ELF-1 (cell line): Measurements from ENCODE around the gene OS9.
"Not testable (repeated sequence)": the region's sequence is repeated elsewhere in the genome, so short reads cannot be mapped to it uniquely, and the experiment has no call there.

ENCODE experiments used
- DNase-seq: peaks from one replicate; pipeline ENCODE4 v3.0.0-alpha.2; 2016; ENCODE audit warnings: low read depth, low spot score

Gene OS9, protein sequence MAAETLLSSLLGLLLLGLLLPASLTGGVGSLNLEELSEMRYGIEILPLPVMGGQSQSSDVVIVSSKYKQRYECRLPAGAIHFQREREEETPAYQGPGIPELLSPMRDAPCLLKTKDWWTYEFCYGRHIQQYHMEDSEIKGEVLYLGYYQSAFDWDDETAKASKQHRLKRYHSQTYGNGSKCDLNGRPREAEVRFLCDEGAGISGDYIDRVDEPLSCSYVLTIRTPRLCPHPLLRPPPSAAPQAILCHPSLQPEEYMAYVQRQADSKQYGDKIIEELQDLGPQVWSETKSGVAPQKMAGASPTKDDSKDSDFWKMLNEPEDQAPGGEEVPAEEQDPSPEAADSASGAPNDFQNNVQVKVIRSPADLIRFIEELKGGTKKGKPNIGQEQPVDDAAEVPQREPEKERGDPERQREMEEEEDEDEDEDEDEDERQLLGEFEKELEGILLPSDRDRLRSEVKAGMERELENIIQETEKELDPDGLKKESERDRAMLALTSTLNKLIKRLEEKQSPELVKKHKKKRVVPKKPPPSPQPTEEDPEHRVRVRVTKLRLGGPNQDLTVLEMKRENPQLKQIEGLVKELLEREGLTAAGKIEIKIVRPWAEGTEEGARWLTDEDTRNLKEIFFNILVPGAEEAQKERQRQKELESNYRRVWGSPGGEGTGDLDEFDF

DNA sequence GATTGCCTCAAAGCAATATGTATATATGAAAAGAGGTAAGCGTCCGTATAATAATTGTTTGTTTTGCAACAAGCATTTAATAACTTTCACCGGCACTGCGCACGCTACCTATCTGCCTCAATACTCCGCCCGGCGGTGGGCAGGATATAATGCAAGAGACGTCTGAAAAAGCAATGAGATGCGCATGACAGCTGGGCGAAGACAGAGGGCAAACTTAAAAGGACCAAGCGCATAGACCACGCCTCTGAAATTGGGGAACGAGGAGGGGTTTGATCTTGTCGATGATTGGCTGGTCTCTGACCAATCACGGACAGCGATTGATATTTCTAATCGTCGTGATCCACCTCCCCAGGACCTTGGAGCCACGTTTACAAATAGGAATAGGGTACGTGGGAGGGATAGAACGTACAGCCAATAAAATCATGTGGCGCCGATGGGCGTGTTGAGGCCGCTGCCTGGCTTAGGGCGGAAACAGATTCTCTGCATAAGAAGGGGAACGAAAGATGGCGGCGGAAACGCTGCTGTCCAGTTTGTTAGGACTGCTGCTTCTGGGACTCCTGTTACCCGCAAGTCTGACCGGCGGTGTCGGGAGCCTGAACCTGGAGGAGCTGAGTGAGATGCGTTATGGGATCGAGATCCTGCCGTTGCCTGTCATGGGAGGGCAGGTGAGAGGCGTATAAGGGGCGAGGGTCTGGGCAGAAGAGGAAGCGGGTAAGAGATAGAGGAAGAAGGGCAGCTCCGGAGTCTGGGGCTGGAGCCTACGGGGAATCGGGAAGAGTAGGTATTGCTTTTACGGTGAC, at the start of gene OS9:
OS9 (plus strand) TSS at position 474 of the 800 bp plus-strand sequence; CDS start at position 504, 30 bp downstream.
- DNase-seq, result peak; percentile 100

DNA sequence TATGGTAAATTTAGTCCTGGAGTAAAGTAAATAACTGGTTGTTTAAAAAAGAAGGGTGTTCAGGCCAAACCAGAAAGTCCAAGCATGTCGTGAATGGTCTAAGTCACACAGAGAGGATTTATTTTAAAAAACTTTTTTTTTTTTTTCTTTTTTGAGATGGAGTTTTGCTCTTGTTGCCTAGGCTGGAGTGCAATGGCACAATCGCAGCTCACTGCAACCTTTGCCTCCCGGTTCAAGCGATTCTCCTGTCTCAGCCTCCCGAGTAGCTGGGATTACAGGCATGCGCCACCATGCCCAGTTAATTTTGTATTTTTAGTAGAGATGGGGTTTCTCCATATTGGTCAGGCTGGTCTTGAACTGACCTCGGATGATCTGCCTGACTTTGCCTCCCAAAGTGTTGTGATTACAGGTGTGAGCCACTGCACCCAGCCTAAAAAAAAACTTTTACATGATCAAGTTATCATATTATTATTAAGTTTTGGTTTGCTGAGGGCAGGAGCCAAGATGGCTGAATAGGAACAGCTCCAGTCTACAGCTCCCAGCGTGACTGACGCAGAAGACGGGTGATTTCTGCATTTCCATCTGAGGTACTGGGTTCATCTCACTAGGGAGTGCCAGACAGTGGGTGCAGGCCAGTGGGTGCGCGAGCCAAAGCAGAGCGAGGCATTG, 47.8 kb upstream of the OS9 start:
- DNase-seq, result peak; percentile 24

DNA sequence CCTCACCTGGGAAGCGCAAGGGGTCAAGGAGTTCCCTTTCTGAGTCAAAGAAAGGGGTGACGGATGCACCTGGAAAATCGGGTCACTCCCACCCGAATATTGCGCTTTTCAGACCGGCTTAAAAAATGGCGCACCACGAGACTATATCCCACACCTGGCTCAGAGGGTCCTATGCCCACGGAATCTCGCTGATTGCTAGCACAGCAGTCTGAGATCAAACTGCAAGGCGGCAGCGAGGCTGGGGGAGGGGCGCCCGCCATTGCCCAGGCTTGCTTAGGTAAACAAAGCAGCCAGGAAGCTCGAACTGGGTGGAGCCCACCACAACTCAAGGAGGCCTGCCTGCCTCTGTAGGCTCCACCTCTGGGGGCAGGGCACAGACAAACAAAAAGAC, 47.3 kb upstream of the OS9 start:
- not testable (repeated sequence) for DNase-seq

DNA sequence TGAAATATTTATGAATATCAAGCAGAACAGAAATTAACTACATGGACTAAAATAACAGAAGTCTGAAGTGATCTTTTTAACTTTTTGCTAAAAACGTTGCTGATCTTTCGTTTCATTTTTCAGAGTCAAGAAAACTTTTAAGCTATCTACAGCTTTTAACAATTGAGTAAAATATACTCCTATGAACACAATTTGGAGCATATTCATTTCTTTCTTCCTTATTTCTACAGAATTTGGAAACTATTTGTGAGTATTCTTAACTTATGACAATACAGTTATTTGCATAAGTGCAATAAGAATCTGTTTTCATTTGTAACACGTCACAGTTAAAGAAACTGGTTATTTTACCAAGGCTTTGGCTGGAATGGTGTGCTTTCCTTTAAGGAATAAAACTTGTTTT, 39.9 kb upstream of the OS9 start:
- DNase-seq, result no peak

DNA sequence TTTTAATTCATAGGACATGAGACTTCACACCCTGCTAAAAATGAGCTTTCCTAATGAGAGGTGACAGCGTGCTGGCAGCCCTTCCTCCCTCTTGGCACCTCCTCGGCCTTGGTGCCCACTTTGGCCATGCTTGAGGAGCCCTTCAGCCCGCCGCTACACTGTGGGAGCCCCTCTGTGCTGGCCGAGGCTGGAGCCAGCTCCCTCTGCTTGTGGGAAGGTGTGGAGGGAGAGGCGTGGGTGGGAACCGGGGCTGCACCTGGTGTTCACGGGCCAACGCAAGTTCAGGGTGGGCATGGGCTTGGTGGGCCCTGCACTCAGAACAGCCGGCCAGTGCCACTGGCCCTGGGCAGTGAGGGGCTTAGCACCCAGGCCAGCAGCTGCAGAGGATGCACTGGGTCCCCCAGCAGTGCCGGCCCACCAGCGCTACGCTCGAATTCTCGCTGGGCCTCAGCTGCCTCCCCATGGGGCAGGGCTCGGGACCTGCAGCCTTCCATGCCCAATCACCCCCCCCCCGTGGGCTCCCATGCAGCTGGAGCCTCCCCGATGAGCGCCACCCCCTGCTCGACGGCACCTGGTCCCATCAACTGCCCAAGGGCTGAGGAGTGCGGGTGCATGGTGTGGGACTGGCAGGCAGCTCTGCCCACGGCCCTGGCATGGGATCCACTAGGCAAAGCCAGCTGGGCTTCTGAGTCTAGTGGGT, 38.2 kb upstream of the OS9 start:
- no peak for DNase-seq

DNA sequence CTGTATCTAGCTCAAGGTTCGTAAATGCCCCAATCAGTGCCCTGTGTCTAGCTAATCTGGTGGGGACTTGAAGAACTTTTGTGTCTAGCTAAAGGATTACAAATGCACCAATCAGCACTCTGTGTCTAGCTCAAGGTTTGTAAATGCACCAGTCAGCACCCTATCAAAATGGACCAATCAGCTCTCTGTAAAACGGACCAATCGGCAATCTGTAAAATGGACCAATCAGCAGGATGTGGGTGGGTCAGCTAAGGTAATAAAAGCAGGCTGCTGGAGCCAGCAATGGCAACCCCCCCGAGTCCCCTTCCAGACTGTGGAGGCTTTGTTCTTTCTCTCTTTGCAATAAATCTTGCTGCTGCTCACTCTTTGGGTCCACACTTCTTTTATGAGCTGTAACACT, 37.5 kb upstream of the OS9 start:
- not testable (repeated sequence) for DNase-seq

DNA sequence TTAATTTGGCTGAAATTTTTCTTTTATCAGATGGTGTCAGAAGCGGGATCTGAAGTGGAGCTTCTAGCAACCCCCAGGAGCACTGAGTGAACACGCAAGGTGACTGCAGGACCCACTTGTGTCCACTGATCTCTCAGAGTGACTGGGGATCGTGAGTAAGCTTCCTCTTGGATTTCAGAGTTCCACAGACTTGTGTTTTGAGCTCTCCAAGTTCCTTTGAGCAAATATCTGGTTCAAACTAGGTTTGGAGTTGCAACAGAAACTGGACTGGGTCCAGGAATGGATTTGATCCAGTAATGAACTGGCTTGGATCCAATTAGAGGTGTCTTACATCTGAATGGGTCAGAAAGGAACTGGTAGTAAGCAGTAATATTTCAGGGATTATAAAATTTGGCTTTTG, 36.2 kb upstream of the OS9 start:
- DNase-seq, result no peak

DNA sequence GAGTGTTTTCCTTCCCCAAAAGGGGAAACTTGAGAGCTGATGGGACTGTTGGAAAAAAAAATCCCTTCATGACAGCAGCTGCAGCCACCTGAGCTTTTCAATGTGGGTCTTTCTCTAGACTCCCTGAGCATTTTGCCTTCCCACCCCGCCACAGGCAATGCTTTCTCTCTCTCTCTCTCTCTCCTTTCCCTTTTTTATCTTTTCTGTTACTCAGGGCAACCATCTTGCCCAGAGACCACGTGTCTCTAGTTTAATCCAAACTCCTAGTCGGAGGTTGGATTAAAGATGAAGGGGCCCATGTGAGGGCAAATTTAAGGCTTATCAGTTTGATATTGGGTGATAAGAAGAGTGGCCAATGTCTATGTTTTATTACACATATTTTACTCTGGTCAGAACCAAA, 35.0 kb upstream of the OS9 start:
- DNase-seq, result no peak

DNA sequence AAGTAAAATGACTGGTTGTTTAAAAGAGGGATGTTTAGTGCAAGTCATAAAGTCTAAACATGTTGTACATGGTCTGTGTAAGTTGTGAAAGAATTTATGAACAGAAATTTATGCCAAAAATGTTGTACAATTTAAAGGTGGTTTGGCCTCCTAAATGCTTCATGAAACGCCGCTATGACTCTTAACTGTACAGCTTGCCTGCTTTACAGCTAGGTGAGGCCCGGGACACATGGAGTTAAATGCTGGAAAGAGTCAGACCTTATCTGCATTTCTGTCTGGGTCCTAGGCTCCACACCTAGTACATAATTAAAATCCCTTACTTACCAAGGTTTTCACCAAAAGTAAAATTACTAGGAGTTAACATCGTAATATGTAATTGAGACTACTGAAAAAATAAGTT, 32.6 kb upstream of the OS9 start:
- no peak for DNase-seq

DNA sequence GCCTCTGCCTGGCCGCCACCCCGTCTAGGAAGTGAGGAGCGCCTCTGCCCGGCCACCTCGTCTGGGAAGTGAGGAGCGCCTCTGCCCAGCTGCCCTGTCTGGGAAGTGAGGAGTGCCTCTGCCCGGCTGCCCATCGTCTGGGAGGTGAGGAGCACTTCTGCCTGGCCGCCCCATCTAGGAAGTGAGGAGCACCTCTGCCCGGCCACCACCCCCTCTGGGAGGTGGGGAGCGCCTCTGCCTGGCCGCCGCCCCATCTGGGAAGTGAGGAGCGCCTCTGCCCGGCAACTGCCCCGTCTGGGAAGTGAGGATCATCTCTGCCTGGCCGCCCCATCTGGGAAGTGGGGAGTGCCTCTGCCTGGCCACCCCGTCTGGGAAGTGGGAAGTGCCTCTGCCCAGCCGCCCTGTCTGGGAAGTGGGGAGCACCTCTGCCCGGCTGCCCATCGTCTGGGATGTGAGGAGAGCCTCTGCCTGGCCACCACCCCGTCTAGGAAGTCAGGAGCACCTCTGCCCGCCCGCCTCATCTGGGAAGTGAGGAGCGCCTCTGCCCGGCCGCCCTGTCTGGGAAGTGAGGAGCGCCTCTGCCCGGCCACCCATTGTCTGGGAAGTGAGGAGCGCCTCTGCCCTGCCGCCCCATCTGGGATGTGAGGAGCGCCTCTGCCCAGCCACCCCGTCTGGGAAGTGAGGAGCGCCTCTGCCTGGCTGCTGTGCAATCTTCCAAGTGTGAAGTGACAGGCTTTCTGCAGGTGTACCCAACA, 28.7 kb upstream of the OS9 start:
- not testable (repeated sequence) for DNase-seq

DNA sequence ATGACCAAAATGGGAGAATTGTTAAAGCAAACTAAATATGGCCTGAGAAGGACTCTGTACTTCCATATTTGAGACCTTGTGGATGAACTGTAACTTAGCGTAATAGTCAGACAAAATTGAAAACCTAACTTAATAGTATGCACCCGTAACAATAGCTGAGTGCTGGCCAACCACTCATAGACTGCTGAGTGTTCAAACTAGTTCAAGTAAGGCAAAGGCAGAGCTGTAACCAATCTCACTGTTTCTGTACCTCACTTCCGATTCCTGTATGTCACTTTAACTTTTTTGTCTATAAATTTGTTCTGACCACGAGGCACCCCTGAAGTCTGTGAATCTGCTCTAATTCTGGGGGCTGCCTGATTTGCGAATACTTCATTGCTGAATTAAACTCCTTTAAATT, 27.0 kb upstream of the OS9 start:
- DNase-seq, result no peak

DNA sequence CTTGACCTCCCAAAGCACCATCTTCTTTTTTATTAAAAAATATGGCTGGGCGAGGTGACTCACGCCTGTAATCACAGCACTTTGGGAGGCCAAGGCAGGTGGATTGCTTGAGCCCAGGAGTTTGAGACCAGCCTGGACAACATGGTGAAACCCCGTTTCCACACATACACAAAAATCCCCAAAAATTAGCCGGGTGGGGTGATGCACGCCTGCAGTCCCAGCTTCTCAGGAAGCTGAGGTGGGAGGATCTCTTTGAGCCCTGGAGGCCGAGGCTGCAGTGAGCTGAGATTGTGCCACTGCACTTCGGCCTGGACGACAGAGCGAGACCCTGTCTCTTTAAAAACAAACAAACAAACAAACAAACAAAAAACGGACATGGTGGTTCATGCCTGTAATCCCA, 24.2 kb upstream of the OS9 start:
- not testable (repeated sequence) for DNase-seq

DNA sequence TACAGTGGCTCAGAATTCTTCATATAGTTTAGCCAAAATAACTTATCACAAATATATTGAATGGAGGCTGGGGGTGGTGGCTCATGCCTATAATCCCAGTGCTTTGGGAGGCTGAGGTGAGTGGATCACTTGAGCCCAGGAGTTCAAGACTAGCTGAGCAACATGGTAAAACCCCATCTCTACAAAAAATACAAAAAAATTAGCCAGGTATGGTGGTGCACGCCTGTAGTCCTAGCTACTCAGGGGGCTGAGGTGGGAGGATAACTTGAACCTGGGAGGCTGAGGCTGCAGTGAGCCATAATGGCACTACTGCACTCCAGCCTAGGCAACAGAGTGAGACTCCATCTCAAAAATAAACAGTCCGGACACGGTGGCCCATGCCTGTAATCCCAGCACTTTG, 22.1 kb upstream of the OS9 start:
- not testable (repeated sequence) for DNase-seq

DNA sequence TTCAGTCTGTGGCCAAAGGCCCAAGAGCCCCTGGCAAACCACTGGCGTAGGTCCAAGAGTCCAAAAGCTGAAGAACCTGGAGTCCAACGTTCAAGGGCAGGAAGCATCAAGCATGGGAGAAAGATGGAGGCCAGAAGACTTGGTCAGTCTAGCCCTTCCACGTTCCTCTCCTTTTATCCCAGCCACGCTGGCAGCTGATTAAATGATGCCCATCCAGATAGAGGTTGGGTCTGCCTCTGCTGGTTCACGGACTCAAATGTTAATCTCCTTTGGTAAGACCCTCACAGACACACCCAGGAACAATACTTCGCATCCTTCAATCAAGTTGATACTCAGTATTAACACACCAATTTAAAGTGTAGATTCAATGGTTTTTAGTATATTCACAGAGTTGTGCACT, 21.1 kb upstream of the OS9 start:
- DNase-seq, result no peak

DNA sequence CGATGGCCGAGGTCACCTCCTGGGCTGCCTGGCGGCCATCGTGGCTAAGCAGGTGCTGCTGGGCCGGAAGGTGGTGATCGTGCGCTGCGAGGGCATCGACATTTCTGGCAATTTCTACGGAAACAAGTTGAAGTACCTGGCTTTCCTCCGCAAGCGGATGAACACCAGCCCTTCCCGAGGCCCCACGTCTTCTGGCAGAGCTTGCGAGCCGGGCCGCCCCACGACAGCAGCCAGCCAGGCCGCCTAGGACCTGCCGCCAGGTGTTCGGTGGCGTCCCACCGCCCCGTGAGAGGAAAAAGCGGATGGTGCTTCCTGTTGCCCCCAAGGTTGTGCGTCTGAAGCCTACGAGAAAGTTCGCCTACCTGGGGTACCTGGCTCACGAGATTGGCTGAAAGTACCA, 19.2 kb upstream of the OS9 start:
- DNase-seq, result no peak

DNA sequence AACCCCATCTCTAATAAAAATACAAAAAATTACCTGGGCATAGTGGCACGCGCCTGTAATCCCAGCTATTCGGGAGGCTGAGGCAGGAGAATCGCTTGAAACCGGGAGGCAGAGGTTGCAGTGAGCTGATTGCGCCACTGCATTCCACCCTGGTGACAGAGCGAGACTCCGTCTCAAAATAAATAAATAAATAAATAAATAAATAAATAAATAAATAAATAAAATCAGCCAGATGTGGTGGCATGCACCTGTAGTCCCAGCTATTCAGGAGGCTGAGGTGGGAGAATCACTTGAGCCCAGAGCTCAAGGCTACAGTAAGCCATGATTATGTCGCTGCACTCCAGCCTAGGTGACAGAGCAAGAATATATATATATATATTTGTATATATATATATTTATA, 16.0 kb upstream of the OS9 start:
- DNase-seq, result not testable (repeated sequence)

DNA sequence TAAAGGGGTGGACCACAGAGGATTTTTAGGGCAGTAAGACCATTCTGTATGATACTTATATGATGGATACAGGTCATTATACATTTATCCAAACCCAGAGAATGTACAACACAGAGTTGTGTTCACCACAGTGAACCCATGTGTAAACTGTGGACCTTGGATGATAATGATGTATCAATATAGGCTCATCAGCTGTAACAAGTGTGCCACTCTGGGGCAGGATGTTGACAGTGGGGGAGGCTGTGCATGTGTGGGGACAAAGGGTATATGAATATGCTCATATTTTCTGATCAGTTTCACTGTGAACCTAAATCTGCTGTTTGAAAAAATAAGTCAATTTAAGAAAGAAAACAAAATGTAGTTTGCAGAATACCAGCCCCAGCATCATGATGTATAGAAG, 14.2 kb upstream of the OS9 start:
- no peak for DNase-seq

DNA sequence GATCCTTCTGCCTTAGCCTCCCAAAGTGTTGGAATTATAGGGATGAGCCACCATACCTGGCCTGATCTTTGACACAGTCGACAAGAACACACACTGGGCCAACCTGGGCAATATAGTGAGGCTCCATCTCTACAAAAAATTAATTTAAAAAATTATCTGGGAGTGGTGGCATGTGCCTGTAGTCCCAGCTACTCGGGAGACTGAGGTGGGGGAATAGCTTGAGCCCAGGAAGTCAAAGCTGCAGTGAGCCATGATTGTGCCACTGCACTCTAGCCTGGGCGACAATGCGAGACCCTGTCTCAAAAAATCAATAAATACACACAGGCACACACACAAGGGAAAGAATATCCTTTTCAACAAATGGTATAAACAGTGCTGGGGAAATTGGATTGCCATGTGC, 6.1 kb upstream of the OS9 start:
- DNase-seq, result no peak

DNA sequence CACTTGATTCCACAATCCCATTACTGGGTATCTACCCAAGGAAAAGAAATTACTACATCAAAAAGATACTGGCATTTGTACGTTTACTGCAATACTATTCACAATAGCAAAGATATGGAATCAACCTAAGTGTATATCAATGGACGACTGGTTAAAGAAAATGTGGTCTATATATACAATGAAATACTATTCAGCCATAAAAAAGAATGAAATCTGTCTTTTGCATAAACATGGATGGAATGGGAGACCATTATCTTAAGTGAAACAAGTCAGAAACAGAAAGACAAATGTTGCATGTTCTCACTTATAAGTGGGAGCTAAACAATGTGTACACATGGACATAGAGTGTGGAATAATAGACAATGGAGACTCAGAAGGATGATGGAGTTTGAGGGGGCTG, 5.0 kb upstream of the OS9 start:
- DNase-seq, result no peak

DNA sequence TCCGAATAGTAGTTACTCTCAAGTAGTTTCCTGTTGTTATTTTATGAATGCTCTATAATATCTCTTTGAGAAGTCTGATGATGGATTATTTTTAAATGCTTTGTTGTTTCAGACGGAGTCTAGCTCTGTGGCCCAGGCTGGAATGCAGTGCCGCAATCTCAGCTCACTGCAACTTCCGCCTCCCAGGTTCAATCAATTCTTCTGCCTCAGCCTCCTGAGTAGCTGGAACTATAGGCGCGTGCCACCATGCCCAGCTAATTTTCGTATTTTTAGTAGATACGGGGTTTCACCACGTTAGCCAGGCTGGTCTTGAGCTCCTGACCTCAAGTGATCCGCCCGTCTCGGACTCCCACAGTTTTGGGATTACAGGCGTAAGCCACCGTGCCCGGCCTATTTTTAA, 1.4 kb upstream of the OS9 start:
- no peak for DNase-seq

DNA sequence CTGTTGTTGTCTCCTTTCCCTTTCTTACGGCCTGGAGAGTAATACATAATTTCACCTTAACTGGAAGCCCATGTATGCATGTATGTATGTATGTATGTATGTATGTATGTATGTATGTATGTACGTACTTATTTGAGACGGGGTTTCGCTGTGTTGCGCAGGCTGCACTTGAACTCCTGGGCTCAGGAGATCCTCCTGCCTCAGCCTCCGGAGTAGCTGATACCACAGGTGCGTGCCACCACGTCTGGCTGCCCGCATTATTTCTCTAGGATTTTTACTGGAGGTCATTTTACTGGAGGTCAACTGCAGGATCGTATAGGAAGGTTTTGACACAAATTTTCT, 644 bp upstream of the OS9 start:
- DNase-seq, result no peak
